ENCODE measurements around the gene AQP7.

The AQP7 gene

DNA sequence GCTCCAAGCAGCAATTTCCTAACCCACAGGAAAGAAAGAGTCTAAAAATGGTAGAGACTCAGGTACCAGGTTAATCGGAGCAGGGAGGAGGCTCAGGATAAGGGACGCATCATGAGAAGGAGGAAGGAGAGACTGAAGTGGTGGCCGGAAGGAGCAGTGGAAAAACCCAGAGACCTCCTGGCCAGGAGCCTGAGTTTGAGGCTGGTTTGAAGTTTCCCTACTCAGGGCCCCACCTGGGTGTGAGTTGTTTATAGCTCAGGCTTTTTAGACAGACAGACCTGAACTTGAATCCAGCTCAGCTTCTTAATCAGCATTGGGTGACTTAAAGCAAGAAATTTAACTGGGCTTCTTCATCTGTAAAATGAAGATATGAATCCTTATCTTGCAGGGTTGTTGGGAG lies 11.9 kb upstream of the AQP7 start:
- peaks cover under 1% of the 10 kb centered on the region; the same call in 1 of the 2 replicates for H3K27me3 ChIP-seq (ENCODE audit: low read depth, low read length)
- no peak overlapping the region for H3K9ac ChIP-seq (ENCODE audit: low read length)
- H3K4me1 ChIP-seq (ENCODE audit: low read length) = peaks cover 12% of the 10 kb centered on the region
- no peaks in the 10 kb centered on the region for H3K9me3 ChIP-seq (ENCODE audit: insufficient read depth, low read length)
- no peak overlapping the region for H3K4me2 ChIP-seq (ENCODE audit: low read length)
- no peaks in the 10 kb centered on the region for H4K20me1 ChIP-seq (ENCODE audit: insufficient read depth, low read length)
- no peak overlapping the region for H2AFZ ChIP-seq (ENCODE audit: low read depth, low read length)
- H3K27ac ChIP-seq (ENCODE audit: low read length) = no peak overlapping the region
- no peaks in the 10 kb centered on the region for H3K36me3 ChIP-seq (replicated peaks; ENCODE audit: low read depth, low read length)
- TF ChIP-seq, protein P1, sequence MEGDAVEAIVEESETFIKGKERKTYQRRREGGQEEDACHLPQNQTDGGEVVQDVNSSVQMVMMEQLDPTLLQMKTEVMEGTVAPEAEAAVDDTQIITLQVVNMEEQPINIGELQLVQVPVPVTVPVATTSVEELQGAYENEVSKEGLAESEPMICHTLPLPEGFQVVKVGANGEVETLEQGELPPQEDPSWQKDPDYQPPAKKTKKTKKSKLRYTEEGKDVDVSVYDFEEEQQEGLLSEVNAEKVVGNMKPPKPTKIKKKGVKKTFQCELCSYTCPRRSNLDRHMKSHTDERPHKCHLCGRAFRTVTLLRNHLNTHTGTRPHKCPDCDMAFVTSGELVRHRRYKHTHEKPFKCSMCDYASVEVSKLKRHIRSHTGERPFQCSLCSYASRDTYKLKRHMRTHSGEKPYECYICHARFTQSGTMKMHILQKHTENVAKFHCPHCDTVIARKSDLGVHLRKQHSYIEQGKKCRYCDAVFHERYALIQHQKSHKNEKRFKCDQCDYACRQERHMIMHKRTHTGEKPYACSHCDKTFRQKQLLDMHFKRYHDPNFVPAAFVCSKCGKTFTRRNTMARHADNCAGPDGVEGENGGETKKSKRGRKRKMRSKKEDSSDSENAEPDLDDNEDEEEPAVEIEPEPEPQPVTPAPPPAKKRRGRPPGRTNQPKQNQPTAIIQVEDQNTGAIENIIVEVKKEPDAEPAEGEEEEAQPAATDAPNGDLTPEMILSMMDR (IDR thresholded peaks at IDR 0.05; ENCODE audit: low read depth, low read length) = no peak
- TF ChIP-seq EZH2phosphoT487 (IDR thresholded peaks at IDR 0.05; ENCODE audit: low read depth) = no peak
- no peak overlapping the region for H3K4me3 ChIP-seq (ENCODE audit: low read length)
- no peaks in the 10 kb centered on the region for H3K79me2 ChIP-seq (ENCODE audit: low read length)

DNA sequence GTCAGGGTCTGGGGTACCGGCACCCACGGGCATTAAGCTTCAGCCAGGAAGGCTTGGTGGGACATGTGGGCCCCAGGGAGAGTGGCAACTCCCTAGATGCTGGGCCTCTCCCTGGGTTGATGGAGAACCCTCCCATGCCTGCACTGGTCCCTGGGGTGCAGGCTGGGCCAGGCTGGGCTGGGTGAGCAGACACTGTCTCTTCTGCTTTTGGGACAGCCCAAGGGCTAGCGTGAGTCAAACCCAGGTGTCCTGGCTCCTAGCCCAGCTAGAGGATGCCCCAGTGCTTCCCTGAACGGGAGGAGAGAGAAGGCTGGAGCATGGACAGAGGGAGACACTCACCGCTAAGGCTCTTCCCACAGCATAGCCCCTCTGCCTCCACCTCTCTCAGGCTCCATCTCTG lies 5.7 kb upstream of the AQP7 start:
- Histone ChIP-seq H2AFZ (ENCODE audit: low read depth, low read length) (no peak overlapping the region), H3K9ac (ENCODE audit: low read length) (no peak overlapping the region), H3K36me3 (replicated peaks; ENCODE audit: low read depth, low read length) (no peaks in the 10 kb centered on the region), H3K27ac (ENCODE audit: low read length) (no peak overlapping the region), H3K4me2 (ENCODE audit: low read length) (no peak overlapping the region), H4K20me1 (ENCODE audit: insufficient read depth, low read length) (no peaks in the 10 kb centered on the region), H3K9me3 (ENCODE audit: insufficient read depth, low read length) (no peaks in the 10 kb centered on the region), H3K4me1 (ENCODE audit: low read length) (peaks cover 2% of the 10 kb centered on the region; the same call in 1 of the 2 replicates), H3K79me2 (ENCODE audit: low read length) (no peaks in the 10 kb centered on the region), H3K27me3 (ENCODE audit: low read depth, low read length) (no peaks in the 10 kb centered on the region), H3K4me3 (ENCODE audit: low read length) (no peak overlapping the region)
- TF ChIP-seq, protein P1 (IDR thresholded peaks at IDR 0.05; ENCODE audit: low read depth, low read length) = no peak
- no peak for TF ChIP-seq EZH2phosphoT487 (IDR thresholded peaks at IDR 0.05; ENCODE audit: low read depth)

DNA sequence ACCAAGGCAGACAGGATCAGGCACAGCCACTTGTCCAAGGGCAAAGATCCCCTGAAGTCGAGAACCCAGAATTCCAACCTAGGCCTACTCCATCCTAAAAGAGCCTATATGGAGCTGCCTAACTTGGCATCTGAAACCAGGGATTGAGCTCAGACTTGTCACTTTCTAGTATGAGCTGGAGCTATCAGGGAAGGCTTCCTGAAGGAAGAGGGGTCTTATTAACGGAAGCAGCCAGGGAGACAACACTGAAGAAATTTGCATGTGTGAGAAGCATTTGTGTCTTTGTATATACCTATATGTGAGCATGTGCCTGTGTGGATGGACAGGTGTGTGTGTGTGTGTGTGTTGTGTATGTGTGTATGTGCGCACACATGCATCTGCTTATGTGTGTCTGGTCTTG lies 4.7 kb upstream of the AQP7 start:
- H3K27ac ChIP-seq (ENCODE audit: low read length) = no peak overlapping the region
- no peak overlapping the region for H3K9ac ChIP-seq (ENCODE audit: low read length)
- H3K4me2 ChIP-seq (ENCODE audit: low read length) = no peak overlapping the region
- no peaks in the 10 kb centered on the region for H3K27me3 ChIP-seq (ENCODE audit: low read depth, low read length)
- H3K4me1 ChIP-seq (ENCODE audit: low read length) = peaks cover 4% of the 10 kb centered on the region; the same call in 1 of the 2 replicates
- no peaks in the 10 kb centered on the region for H3K79me2 ChIP-seq (ENCODE audit: low read length)
- no peak overlapping the region for H2AFZ ChIP-seq (ENCODE audit: low read depth, low read length)
- TF ChIP-seq, protein P1 (IDR thresholded peaks at IDR 0.05; ENCODE audit: low read depth, low read length) = no peak
- no peak for TF ChIP-seq EZH2phosphoT487 (IDR thresholded peaks at IDR 0.05; ENCODE audit: low read depth)
- H3K9me3 ChIP-seq (ENCODE audit: insufficient read depth, low read length) = no peaks in the 10 kb centered on the region
- no peaks in the 10 kb centered on the region for H3K36me3 ChIP-seq (replicated peaks; ENCODE audit: low read depth, low read length)
- H3K4me3 ChIP-seq (ENCODE audit: low read length) = no peak overlapping the region
- H4K20me1 ChIP-seq (ENCODE audit: insufficient read depth, low read length) = no peaks in the 10 kb centered on the region

DNA sequence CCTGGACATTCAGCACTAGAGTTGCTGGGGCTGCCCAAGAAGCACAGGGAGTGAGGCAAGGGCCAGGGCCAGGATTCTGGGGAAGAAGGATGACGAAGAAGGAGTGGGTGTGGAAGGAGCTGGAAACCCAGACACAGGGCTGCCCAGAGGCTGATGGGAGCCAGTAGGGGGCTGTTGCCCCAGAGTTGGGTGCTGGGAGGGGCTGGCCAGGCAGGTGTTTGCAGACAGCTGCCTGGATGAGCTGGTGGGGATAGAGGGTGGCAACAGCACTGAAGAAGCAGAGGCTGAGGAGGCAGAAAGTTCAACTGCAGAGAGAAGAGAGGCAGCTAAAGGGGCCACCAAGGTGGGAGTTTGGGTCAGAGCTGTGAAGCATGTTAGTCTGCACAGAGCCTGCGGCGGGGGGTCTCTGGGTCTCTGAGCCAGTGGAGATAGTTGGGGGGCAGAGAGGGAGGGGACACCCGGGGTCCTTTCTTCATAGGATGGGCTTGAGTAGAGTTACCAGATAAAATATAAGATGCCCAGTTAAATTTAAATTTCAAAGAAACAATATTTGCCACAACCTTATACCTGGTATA lies 2.5 kb upstream of the AQP7 start:
- H3K27ac ChIP-seq (ENCODE audit: low read length) = no peak overlapping the region
- H3K79me2 ChIP-seq (ENCODE audit: low read length) = no peaks in the 10 kb centered on the region
- H3K27me3 ChIP-seq (ENCODE audit: low read depth, low read length) = no peaks in the 10 kb centered on the region
- H3K4me2 ChIP-seq (ENCODE audit: low read length) = no peak overlapping the region
- no peaks in the 10 kb centered on the region for H3K36me3 ChIP-seq (replicated peaks; ENCODE audit: low read depth, low read length)
- H3K9me3 ChIP-seq (ENCODE audit: insufficient read depth, low read length) = no peaks in the 10 kb centered on the region
- H2AFZ ChIP-seq (ENCODE audit: low read depth, low read length) = no peak overlapping the region
- H3K9ac ChIP-seq (ENCODE audit: low read length) = no peak overlapping the region
- H3K4me3 ChIP-seq (ENCODE audit: low read length) = no peak overlapping the region
- H4K20me1 ChIP-seq (ENCODE audit: insufficient read depth, low read length) = no peaks in the 10 kb centered on the region
- TF ChIP-seq, protein P1 (IDR thresholded peaks at IDR 0.05; ENCODE audit: low read depth, low read length) = no peak
- no peak for TF ChIP-seq EZH2phosphoT487 (IDR thresholded peaks at IDR 0.05; ENCODE audit: low read depth)
- peaks cover 4% of the 10 kb centered on the region; the same call in 1 of the 2 replicates for H3K4me1 ChIP-seq (ENCODE audit: low read length)
